Fibroblast of peridontal ligament (primary cell): Measurements from ENCODE around the gene MYCN.
"Not testable (repeated sequence)": the region's sequence is repeated elsewhere in the genome, so short reads cannot be mapped to it uniquely, and the experiment has no call there.

ENCODE experiments used
- DNase-seq: peaks from one replicate; pipeline ENCODE4 v3.0.0-alpha.2; 2010; ENCODE audit errors: extremely low read depth

Gene MYCN

GRCh38 chr2:15957881-15958713 is 17.7 kb downstream of the MYCN start:
- no peak for DNase-seq

- no peak for DNase-seq
Observed at GRCh38 chr2:15959331-15960153, 19.2 kb downstream of the MYCN start.

GRCh38 chr2:15960154-15960520 is 19.8 kb downstream of the MYCN start:
- DNase-seq, result not testable (repeated sequence)

- DNase-seq, result not testable (repeated sequence)
Observed at GRCh38 chr2:15963109-15963976, 23.0 kb downstream of the MYCN start.

- no peak for DNase-seq
Observed at GRCh38 chr2:15963977-15964670, 23.8 kb downstream of the MYCN start.

GRCh38 chr2:15964936-15965563 is 24.7 kb downstream of the MYCN start:
- no peak for DNase-seq

GRCh38 chr2:15965564-15966019 is 25.2 kb downstream of the MYCN start:
- no peak for DNase-seq

- DNase-seq, result no peak
Observed at GRCh38 chr2:15967415-15968279, 27.3 kb downstream of the MYCN start.

- DNase-seq, result no peak
Observed at GRCh38 chr2:15968280-15969178, 28.2 kb downstream of the MYCN start.

GRCh38 chr2:15969214-15969613 is 28.9 kb downstream of the MYCN start:
- DNase-seq, result no peak

- no peak for DNase-seq
Observed at GRCh38 chr2:15970701-15971100, 30.4 kb downstream of the MYCN start.

GRCh38 chr2:15971351-15971750 is 31.0 kb downstream of the MYCN start:
- no peak for DNase-seq

- no peak for DNase-seq
Observed at GRCh38 chr2:15971831-15972522, 31.6 kb downstream of the MYCN start.

- DNase-seq, result no peak
Observed at GRCh38 chr2:15973481-15974401, 33.4 kb downstream of the MYCN start.

- DNase-seq, result no peak
Observed at GRCh38 chr2:15974565-15975260, 34.4 kb downstream of the MYCN start.

- DNase-seq, result no peak
Observed at GRCh38 chr2:15975261-15975600, 34.9 kb downstream of the MYCN start.

- no peak for DNase-seq
Observed at GRCh38 chr2:15975676-15976075, 35.3 kb downstream of the MYCN start.
